Ovary (tissue), 9 donors: ENCODE measurements around the gene C9orf153. TPM values are rescaled to one million over a fixed set of nuclear protein-coding genes. Genes with fewer than 3 reads are reported as not detected.
"Not testable (repeated sequence)": the region's sequence is repeated elsewhere in the genome, so short reads cannot be mapped to it uniquely, and the experiment has no call there.

Experiments used
- DNase-seq, 5 donors: peaks; one replicate each; pipeline ENCODE4 v3.0.0-alpha.2; 2019 to 2020
- H3K27ac ChIP-seq, 2 donors: fragments of 200-600 bp; one replicate each; pipeline versions ENCODE4 v1.5.1 to v1.8.0; 2019 to 2022
- H3K27me3 ChIP-seq: fragments of 200-600 bp; one replicate; pipeline ENCODE4 v1.8.0; 2022
- H3K36me3 ChIP-seq: fragments of 200-600 bp; sonication (generic); one replicate; pipeline ENCODE4 v1.5.1; 2019
- H3K4me1 ChIP-seq: one replicate; pipeline ENCODE4 v1.8.1; 2013; ENCODE audit warnings: mild to moderate bottlenecking, moderate library complexity; ENCODE audit not compliant: insufficient read depth
- H3K4me3 ChIP-seq: fragments of 200-600 bp; sonication (generic); one replicate; pipeline ENCODE4 v1.5.1; 2017
- H3K9me3 ChIP-seq, 2 donors: fragments of 200-600 bp in 1 of 2; sonication (generic) in 1 of 2; one replicate each; pipeline versions ENCODE4 v1.5.1 to v1.8.1; 2013 to 2019; ENCODE audit warnings: mild to moderate bottlenecking in 1 of 2, moderate library complexity in 1 of 2
- EP300 ChIP-seq: sonication (generic); formaldehyde crosslinking; IDR thresholded peaks from one replicate; pipeline ENCODE4 v1.6.1; 2017; ENCODE audit warnings: antibody characterized with exemption
- POLR2A ChIP-seq: fragments of 450-650 bp; IDR thresholded peaks from one replicate; pipeline ENCODE4 v1.6.1; 2017; ENCODE audit warnings: antibody characterized with exemption, mild to moderate bottlenecking, moderate library complexity
- WGBS, 3 donors: extraction: QIAGEN DNeasy Blood & Tissue Kit in 1 of 3; methylation state at CpG; one replicate each; pipeline versions ENCODE4 v1.1.5 to v1.1.7; 2013 to 2017; 5-methylcytosine and 5-hydroxymethylcytosine counted together
- intact Hi-C, 4 donors: fragments of 100-400 bp; cut with DNase I; formaldehyde crosslinking; loops; one replicate each; pipeline versions ENCODE4 v1.11.0 to v1.15.1; 2022 to 2023
- polyA plus RNA-seq, 2 donors: library from polyadenylated mRNA; stranded (reverse); fragments of 200-250 nt in 1 of 2; fragments of 350-450 nt in 1 of 2; fragmentation: Illumina TruSeq in 1 of 2; extraction: RNeasy Lipid Tissue Mini Kit (QIAGEN cat#74804) in 1 of 2; gene quantifications; one replicate each; pipeline ENCODE4 v1.2.3, GENCODE V29; 2013 to 2014
- total RNA-seq, 7 donors: library from RNA; depleted of rRNA in 2 of 7; stranded (reverse); fragments of >200 nt in 2 of 7; fragmentation: NEBNext Ultra II Directional in 3 of 7; extraction: Animal tissue kit (Norgen Biotek cat#: 25700) in 3 of 7; gene quantifications; one replicate each; pipeline versions ENCODE4 v1.1.0 to v1.2.4, GENCODE V29; 2016 to 2023
- TF ChIP-seq, protein P1 (sequence below), 3 donors: fragments of 450-650 bp in 2 of 3; fragments of 200-600 bp in 1 of 3; IDR thresholded peaks; one replicate each; pipeline versions ENCODE4 v1.5.1 to v1.8.0; 2016 to 2022; ENCODE audit warnings: antibody characterized with exemption in 3 of 3, mild to moderate bottlenecking in 1 of 3
- donor health status: DM: no; HTN: no; CAD: no; lungs with moderate emphysema.
- donor health status: DM: no; HTN: no; CAD: no.
- donor health status: Bipolar disorder and iron deficiency.
- donor health status: DM: yes; HTN: yes; CAD: no.
- donor health status: DM: no; HTN: no; CAD: no.
- donor health status: DM: yes; HTN: yes; CAD: no.

C9orf153 gene
- total and polyA plus RNA-seq, 9 donors = 0.06 to 0.68 (median 0.32) TPM; not detected in 2

DNA sequence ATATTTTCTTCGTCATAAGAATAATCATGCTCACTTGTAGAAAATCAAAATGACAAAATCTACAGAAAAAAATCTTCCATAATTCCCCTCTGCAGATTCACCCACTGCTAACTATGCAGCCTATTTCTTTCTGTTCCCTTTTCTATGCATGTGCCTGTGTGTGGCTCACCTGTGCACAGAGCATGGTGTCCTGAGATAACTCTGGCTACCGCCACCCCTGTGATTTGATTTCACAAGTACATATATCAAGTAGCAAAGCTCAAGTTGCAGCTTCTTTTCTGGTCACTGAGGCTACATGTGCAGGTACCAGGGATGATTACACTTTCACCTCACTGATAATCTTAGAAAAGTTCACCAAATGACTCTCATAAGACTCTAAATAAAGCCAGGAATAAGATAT is 41.2 kb upstream of the C9orf153 start:
- TF ChIP-seq POLR2A = no peak
- TF ChIP-seq EP300 = no peak
- TF ChIP-seq, protein P1, sequence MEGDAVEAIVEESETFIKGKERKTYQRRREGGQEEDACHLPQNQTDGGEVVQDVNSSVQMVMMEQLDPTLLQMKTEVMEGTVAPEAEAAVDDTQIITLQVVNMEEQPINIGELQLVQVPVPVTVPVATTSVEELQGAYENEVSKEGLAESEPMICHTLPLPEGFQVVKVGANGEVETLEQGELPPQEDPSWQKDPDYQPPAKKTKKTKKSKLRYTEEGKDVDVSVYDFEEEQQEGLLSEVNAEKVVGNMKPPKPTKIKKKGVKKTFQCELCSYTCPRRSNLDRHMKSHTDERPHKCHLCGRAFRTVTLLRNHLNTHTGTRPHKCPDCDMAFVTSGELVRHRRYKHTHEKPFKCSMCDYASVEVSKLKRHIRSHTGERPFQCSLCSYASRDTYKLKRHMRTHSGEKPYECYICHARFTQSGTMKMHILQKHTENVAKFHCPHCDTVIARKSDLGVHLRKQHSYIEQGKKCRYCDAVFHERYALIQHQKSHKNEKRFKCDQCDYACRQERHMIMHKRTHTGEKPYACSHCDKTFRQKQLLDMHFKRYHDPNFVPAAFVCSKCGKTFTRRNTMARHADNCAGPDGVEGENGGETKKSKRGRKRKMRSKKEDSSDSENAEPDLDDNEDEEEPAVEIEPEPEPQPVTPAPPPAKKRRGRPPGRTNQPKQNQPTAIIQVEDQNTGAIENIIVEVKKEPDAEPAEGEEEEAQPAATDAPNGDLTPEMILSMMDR (IDR thresholded peaks at IDR 0.05) = no peak
- 96 to 97% (median 97%) methylated on average over 2 of the region's 2 CpGs for WGBS, 3 donors
- Histone ChIP-seq H3K4me1 (peaks cover 2% of the 10 kb centered on the region), H3K27me3 (no peaks in the 10 kb centered on the region), H3K27ac (no peak overlapping the region), H3K9me3 (no peaks in the 10 kb centered on the region), H3K4me3 (no peak overlapping the region), H3K36me3 (no peaks in the 10 kb centered on the region)
- intact Hi-C loops = loop anchor here in 1 of 4 donors (5.0 kb wide), 1 partner anchor 1563 kb away; no protein-coding TSS in a partner anchor
- DNase-seq = no peak

GRCh38 chr9:86298873-86299272 is 39.4 kb upstream of the C9orf153 start:
- 31 to 65% (median 47%) methylated on average over 11 of the region's 11 CpGs for WGBS, 3 donors
- Histone ChIP-seq H3K9me3 (no peaks in the 10 kb centered on the region), H3K36me3 (no peaks in the 10 kb centered on the region), H3K4me1 (no peaks in the 10 kb centered on the region), H3K27me3 (no peaks in the 10 kb centered on the region), H3K27ac (peak overlapping the region in 1 of 2 donors; percentile 55), H3K4me3 (no peak overlapping the region)
- peak in 3 of 5 donors; percentile 18 to 47 (median 41) for DNase-seq
- intact Hi-C loops = no loop called here
- no peak for TF ChIP-seq EP300
- TF ChIP-seq POLR2A = no peak
- TF ChIP-seq, protein P1 (IDR thresholded peaks at IDR 0.05) = no peak

DNA sequence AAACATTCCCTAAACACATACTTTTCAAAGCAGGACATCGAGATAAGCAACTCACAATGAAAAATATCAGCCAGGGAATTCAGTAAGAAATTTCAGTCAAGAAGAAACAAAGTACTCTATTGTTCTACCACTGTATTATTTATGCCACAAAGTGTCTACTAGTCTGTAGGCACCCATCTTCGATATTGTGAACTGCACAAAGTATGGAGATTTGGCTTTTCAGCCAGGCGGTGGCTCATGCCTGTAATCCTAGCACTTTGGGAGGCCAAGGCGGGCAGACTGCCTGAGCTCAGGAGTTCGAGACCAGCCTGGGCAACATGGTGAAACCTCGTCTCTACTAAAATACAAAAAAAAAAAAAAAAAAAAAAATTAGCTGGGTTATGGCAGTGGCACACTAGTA is 30.9 kb upstream of the C9orf153 start:
- H3K4me3 ChIP-seq, DNase-seq, H3K27me3 ChIP-seq, H3K4me1 ChIP-seq, H3K9me3 ChIP-seq, H3K36me3 ChIP-seq, H3K27ac ChIP-seq: not testable (repeated sequence)
- 75 to 88% (median 81%) methylated on average over 6 of the region's 6 CpGs for WGBS, 3 donors
- intact Hi-C loops = loop anchor here in 1 of 4 donors (5.0 kb wide), 1 partner anchor 42 kb away; no protein-coding TSS in a partner anchor

DNA sequence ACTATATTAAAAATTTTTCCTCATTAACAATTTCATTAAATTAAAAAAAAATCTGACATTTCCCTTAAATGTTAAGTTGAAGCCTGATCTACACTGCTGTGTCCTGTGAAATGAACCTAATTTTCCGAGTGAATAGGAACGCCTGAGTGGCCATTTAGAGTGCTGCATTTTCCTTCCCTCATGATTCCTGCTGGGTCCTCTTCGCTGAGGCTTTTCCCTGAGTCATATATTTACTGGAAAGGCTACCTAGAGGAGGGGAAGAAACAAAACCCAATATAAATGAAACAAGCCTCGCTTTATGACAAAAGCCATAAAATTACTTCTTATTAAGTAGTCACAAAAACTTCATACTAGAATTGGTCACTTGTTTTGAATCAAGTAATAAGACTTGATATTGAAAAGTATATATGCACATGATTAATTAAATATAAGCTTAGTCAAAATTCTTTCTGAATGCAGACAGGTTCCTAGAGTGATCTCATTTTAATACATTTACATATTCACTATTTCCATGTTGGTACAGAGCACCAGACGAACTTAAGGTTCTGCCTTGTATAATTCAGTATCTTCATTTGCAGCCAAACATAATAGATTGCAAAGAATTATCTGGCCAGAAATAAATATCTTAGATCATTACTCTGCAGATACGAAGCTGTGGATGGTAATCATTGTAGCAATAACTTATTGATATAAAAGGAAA is 29.2 kb upstream of the C9orf153 start:
- TF ChIP-seq, protein P1 (IDR thresholded peaks at IDR 0.05) = no peak
- no peak for TF ChIP-seq EP300
- no peak for TF ChIP-seq POLR2A
- Histone ChIP-seq H3K27me3 (no peaks in the 10 kb centered on the region), H3K9me3 (no peaks in the 10 kb centered on the region), H3K36me3 (no peaks in the 10 kb centered on the region), H3K4me3 (no peak overlapping the region), H3K4me1 (no peaks in the 10 kb centered on the region), H3K27ac (no peak overlapping the region)
- intact Hi-C loops = no loop called here
- 90 to 91% (median 91%) methylated on average over 6 of the region's 6 CpGs for WGBS, 3 donors
- DNase-seq = no peak

DNA sequence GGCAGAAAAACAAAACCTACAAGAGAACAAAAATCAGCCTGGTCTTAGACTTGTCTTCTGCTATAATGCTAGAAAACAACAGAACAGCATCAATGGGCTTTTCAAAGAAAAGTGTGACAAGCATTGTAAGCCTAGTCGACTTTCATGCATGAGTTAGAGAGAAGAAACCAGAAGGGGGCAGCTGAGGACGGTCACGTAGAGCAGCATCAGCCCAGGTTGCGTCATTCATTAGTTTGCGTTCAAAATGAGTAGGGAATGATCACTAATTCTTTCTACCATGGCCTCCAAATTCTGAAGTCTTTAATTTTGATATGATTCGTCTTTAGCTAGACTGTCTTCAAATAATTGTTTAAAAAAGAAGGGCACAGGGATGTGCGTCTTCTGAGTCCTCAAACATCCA is 27.6 kb upstream of the C9orf153 start:
- WGBS, 3 donors = 33 to 47% (median 47%) methylated on average over 7 of the region's 7 CpGs

More for the DNA sequence above, 27.6 kb upstream of the C9orf153 start:
- H3K9me3 ChIP-seq = no peaks in the 10 kb centered on the region
- no peaks in the 10 kb centered on the region for H3K4me1 ChIP-seq
- H3K27me3 ChIP-seq = no peaks in the 10 kb centered on the region
- DNase-seq = peak in 2 of 5 donors; percentile 24 to 42
- no peak overlapping the region for H3K4me3 ChIP-seq
- intact Hi-C loops = no loop called here
- no peaks in the 10 kb centered on the region for H3K36me3 ChIP-seq
- no peak overlapping the region for H3K27ac ChIP-seq
- TF ChIP-seq, protein P1 (IDR thresholded peaks at IDR 0.05) = no peak
- TF ChIP-seq EP300 = no peak
- no peak for TF ChIP-seq POLR2A
